Cerebellar cortex (tissue), 1 donor: ENCODE results near the gene DNAH9.

Source experiments
- DNase-seq: peaks from one replicate; pipeline ENCODE4 v3.0.0-alpha.2; 2015; ENCODE audit warnings: low spot score

DNAH9 gene

GRCh38 chr17:11651089-11651488 lies 52.8 kb downstream of the DNAH9 start:
- DNase-seq, result no peak

DNA sequence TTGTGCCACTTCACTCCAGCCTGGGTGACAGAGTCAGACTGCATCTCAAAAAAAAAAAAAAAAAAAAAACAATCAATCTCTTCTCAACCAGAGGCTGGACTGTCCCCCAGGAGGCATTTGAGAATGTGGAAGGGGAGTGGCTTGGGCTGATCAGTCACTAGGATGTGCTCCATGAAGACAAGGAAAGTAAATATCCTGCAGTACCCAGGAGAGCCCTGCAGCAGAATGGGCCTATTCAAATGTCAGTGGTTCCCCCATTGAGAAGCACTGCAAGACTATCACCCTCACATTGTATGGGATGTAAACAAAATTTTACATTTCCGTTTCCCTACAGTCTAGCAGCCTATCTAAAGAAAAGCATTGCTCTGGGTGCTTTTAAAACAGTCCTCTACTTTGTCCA lies 70.3 kb downstream of the DNAH9 start:
- DNase-seq, result no peak

DNA sequence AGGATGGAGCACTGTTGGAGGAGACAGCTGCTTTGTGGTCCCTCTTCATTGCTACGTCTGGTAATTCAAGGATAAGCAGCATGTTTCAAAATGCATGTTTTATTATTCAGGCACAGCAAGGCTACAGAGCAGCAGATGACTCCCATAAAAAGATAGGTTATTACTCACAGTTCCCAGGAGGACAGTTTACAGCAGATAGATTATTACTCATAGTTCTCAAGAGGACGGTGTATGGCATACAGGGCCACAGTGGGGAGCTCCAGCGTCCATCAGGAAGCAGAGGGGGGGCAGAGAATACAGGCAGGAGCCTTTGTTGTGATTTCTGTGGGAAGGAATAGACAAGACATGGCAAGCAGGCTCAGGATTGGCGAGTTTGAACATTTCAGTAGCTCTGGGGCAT lies 72.9 kb downstream of the DNAH9 start:
- no peak for DNase-seq

DNA sequence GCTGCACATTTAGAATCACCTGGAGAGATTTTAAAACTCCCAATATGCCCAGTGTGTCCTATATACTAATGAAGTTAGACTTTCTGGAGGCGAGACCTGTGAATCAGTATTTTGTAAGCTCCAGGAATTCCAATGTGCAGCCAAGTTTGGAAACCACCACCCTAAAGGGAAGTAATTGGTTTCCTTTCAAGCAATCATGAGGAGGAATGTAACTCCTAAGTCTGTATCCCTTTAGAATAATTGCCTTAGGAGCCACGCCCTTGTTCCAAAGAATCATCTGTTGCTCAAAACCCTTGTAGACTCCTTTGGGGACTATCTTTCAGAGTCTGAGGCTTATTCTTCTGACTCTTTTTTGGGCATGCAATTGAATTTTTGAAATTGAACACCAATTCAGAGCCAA lies 84.4 kb downstream of the DNAH9 start:
- no peak for DNase-seq

DNA sequence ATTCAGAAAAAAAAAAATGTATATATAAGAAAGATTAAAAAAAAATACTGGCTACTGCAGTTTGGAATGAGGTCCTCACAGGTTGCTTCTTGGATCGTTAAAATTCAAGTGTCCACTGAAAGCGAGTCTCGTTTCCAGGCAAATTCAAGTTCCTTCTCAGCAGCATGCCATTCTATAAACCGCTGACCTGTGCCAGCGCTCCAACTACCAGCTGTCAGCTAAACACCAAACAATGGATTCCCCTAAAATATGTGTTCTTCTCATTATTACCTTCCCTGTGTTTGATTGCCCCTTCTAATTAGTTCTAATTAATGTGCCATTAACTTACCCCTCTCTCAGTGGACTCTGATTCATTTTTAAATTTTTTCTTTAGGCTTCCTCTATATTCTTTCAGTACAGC lies 92.4 kb downstream of the DNAH9 start:
- no peak for DNase-seq

GRCh38 chr17:11692688-11693087 lies 94.4 kb downstream of the DNAH9 start:
- DNase-seq, result no peak

DNA sequence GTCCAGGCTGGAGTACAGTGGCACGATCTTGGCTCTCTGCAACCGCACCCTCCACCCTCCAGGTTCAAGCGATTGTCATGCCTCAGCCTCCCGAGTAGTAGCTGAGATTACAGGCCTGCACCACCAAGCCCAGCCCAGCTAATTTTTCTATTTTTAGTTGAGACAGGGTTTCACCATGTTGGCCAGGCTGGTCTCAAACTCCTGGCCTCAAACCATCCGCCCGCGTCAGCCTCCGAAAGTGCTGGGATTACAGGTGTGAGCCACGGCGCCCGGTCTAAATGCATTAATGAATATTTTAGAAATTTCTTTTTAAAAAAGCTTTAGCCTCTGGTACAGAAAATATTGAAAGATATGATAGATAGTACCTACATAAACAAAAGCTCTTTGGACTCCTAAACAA lies 95.0 kb downstream of the DNAH9 start:
- DNase-seq, result no peak

DNA sequence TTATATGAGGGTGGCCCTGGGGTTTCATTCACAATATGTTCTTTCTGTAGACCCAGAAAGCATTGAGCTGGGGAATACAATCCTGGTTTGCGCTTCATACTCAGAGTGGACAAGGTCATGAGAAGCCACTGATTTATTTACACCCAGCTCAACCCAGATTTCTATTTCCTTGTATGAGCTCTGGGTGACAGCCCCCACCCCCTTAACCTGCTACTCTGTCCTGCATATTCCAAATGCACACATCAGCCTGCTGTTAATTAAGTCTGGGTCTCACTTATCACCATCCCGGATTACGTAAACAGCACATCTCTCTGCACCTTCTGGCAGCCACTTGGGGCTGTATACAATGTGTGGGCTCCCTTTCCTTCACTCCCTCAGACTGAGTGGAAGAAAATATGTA lies 102.4 kb downstream of the DNAH9 start:
- DNase-seq, result no peak

DNA sequence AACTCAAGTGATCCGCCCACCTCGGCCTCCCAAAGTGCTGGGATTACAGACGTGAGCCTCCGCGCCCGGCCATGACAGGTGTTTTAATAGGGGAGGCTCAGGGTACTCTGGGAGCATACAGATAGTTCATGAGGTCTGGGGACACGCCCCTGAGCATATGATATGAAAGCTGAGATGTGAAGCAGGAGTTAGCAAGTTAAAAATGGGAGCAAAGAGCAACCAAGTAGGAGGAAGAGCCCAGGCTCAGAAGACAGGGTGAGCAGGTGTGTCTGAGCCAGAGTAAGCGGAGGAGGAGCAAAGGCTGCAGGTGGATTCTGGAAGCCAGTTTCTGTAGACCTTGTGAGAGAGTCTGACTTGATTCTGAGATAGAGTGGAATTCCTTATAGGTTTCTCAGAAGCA lies 103.6 kb downstream of the DNAH9 start:
- DNase-seq, result no peak

- no peak for DNase-seq
These were observed 105.8 kb downstream of the DNAH9 start for GRCh38 chr17:11704041-11704440.

- DNase-seq, result no peak
These were observed 106.8 kb downstream of the DNAH9 start for GRCh38 chr17:11705111-11705510.

DNA sequence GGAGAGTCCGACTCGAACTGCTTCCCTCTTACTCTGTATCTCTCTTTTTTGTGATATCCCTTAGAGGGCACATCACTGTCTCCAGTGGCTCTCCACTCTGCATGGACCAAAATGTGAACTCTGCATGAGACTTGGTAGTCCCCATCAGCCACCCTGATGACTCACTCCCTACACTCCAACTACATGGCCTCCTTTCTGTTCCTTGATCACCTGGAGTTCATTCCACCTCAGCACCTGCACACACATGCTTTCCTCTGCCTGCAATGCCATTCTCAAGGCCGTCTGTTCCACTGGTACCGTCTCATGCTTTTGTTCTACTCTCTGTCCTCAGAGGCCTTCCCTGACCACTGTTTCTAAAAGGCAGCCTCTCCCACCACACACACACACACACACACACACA lies 109.3 kb downstream of the DNAH9 start:
- no peak for DNase-seq

GRCh38 chr17:11712456-11712855 lies 114.2 kb downstream of the DNAH9 start:
- DNase-seq, result no peak

DNA sequence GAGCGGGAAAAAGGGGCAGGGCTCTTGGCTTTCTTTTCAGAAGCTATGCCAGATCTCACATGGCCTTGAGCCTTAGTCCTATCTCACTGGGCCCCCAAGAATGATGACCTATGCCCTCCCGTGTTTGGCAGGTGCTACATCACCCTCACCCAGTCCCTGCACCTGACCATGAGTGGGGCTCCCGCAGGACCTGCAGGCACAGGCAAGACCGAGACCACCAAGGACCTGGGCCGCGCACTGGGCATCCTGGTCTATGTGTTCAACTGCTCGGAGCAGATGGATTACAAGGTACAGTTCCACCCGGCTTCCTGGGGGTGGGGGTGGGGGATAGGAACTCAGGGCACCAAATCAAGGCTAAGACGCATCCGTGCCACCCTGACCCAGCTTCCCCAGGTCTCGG lies 120.9 kb downstream of the DNAH9 start:
- DNase-seq, result no peak

GRCh38 chr17:11719856-11720255 lies 121.6 kb downstream of the DNAH9 start:
- DNase-seq, result no peak

DNA sequence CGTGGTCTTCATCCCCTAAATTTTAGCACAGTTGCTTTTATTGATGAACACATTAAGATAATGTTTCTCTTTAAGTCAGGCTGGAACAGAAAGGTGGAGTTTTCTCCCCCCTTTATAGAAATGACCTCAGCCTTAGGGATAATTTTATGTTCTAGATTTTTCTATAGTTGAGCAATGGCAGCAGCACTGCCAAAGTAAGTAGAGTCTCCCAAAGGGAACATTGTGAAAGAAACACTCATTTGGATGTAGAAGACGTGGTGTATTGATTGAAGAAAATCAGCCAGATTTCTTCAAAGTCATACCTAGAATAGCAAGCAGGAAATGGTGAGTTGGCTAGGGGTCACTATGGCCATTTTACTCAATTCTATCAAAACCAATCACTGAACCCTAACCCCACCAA lies 122.5 kb downstream of the DNAH9 start:
- no peak for DNase-seq

- no peak for DNase-seq
These were observed 132.5 kb downstream of the DNAH9 start for GRCh38 chr17:11730747-11731146.

DNA sequence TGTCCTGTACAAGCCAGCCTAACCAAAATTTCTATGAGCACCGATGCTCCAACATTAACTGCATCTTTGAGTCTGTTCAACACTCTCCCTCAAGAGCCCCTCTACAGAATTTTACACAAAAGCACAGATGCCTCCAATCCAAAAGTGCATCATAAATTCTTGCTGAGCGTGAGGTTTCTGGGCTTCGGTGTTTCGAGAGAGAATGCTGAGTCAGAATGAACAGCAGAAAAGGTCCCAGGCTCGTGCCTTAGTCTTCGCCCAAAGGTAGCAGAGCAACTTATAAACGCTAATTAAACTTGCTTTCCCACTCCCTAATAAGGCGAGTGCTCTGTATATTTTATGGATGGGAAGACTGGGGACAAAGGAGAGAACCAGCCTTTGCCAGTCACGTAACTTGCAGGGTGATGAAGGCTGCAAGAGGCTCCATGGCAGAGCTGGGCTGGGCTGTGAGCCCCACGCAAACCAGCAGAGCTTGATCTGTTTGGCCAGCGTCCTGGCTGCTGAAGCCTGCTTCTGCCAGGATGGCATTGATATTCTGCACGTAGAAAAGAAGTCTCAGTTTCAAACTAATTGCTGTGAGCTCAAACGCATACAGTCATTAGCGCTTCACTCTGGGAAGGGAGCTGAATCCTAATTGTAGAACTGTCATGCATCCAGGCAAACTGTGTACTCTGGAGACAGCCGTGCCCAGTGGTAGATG lies 138.5 kb downstream of the DNAH9 start:
- DNase-seq, result no peak

DNA sequence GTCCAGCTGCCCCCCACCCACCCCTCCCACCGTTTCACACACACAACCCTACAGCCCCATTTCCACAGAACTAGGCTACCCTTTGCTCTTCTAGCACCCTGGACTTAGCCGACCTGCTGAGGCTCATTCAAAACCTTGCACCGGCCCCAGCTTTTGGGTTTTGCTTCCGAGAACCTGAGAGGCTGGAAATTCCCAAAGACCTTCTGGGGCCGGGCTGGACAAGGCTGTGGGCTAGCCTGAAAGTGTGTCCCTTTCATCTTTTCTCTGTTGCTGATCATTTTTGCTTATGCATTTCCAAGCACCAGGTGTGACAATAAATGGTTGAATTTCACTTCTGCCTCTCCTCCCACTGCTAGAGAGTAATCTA lies 139.0 kb downstream of the DNAH9 start:
- no peak for DNase-seq

DNA sequence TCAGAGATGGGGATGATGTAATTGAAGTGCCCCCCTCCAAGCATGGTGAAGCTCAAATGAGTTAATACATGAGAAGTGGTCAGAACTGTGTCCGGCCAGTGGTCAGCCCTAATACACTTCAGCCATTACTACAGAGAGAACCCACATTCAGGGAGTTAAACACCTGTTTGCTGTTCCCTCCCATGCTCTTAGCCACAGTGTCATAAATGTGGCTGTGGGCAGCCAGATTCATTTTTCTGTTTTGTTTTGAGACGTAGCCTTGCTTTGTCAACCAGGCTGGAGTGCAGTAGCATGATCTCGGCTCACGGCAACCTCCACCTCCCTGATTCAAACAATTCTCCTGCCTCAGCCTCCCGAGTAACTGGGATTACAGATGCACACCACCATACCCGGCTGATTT lies 139.9 kb downstream of the DNAH9 start:
- DNase-seq, result no peak

GRCh38 chr17:11739351-11739750 lies 141.1 kb downstream of the DNAH9 start:
- DNase-seq, result no peak

DNA sequence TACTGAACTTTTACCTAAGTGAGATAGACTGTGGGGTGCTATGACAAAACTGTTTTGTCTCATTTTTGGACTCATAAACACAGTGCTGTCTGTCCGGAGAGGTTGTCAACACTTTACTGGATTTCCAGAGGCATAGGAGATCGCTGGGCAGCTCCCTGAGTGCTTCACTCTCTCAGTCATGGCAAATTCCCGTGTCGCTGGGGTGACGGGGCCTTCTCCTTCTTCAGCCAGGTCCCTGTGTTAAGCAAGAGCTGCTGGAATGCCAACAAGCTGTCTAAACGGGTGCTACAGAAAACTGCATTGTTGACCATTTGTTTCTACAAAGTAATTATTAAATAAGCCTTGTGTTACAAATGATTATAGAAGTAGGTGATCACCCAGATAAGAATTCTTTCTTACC lies 141.6 kb downstream of the DNAH9 start:
- no peak for DNase-seq

GRCh38 chr17:11742886-11743285 lies 144.6 kb downstream of the DNAH9 start:
- DNase-seq, result peak; percentile 1

GRCh38 chr17:11744696-11745095 lies 146.4 kb downstream of the DNAH9 start:
- no peak for DNase-seq

GRCh38 chr17:11747441-11747840 lies 149.2 kb downstream of the DNAH9 start:
- no peak for DNase-seq
